MCF 10A (cell line): Measurements from ENCODE around the gene NKAIN4. TPM values are rescaled to one million over a fixed set of nuclear protein-coding genes. Genes with fewer than 3 reads are reported as not detected.
A peak's percentile ranks its signal among the peaks of the same experiment; 100 is the strongest.

Source experiments
- BruUV-seq: library from RNA; stranded (reverse); fragments of 400-500 nt; replicated peaks from 2 replicates; lab custom pipeline; 2021; lab: Mats Ljungman, UMichigan
- CTCF ChIA-PET: fragments of 300-600 bp; sonication (Branson Sonifier 250); formaldehyde crosslinking; extraction: SDS; loops from one replicate; lab custom pipeline; 2021; ENCODE audit warnings: antibody characterized with exemption, inconsistent platforms; lab: Yijun Ruan, JAX
- POLR2A ChIA-PET: fragments of 300-600, 350-650 bp; sonication (Branson Sonifier 250); formaldehyde crosslinking; extraction: SDS; loops from one replicate; lab custom pipeline; 2020; ENCODE audit warnings: antibody characterized with exemption, inconsistent platforms; lab: Yijun Ruan, JAX
- DNase-seq: peaks from one replicate; pipeline ENCODE4 v3.0.0-alpha.2; 2018; ENCODE audit not compliant: unreplicated experiment
- H3K27ac Mint-ChIP-seq: one replicate; pipeline ENCODE4 v1.8.0; 2022; ENCODE audit warnings: mild to moderate bottlenecking, low read depth, mixed read lengths; ENCODE audit not compliant: unreplicated experiment
- H3K27me3 Mint-ChIP-seq: one replicate; pipeline ENCODE4 v1.8.0; 2022; ENCODE audit warnings: mixed read lengths; ENCODE audit not compliant: insufficient read depth, unreplicated experiment
- H3K36me3 Mint-ChIP-seq: one replicate; pipeline ENCODE4 v1.8.0; 2022; ENCODE audit warnings: mild to moderate bottlenecking, moderate library complexity, mixed read lengths; ENCODE audit not compliant: insufficient read depth, unreplicated experiment
- H3K4me1 Mint-ChIP-seq: one replicate; pipeline ENCODE4 v1.8.0; 2022; ENCODE audit warnings: mixed read lengths; ENCODE audit not compliant: insufficient read depth, unreplicated experiment
- H3K4me3 Mint-ChIP-seq: one replicate; pipeline ENCODE4 v1.8.0; 2022; ENCODE audit warnings: mild to moderate bottlenecking, moderate library complexity, mixed read lengths; ENCODE audit not compliant: unreplicated experiment
- H3K9me3 Mint-ChIP-seq: one replicate; pipeline ENCODE4 v1.8.0; 2022; ENCODE audit warnings: mixed read lengths; ENCODE audit not compliant: unreplicated experiment
- CTCF ChIP-seq: fragments of 200-600 bp; IDR thresholded peaks from one replicate; pipeline ENCODE4 v1.8.0; 2022; ENCODE audit warnings: antibody characterized with exemption, mild to moderate bottlenecking; ENCODE audit not compliant: unreplicated experiment
- intact Hi-C: fragments of 100-400 bp; cut with micrococcal nuclease; formaldehyde crosslinking; loops from 2 replicates; pipeline ENCODE4 v1.14.1; 2022
- total RNA-seq: library from RNA; stranded (reverse); gene quantifications from 2 replicates; pipeline ENCODE4 v1.2.3, GENCODE V29; 2022

Gene NKAIN4
- total RNA-seq, 1 experiment from 2014 or later: not detected

- ChIA-PET POLR2A (interaction anchor here (0.8 to 1.7 kb wide), 4 partner anchors 8 to 67 kb away, joined by 3 to 17 read pairs (median 4); partner anchors contain the start of genes ARFGAP1 and YTHDF1), CTCF (interaction anchor here (0.7 to 4.3 kb wide), 7 partner anchors 8 to 198 kb away, joined by 3 to 20 read pairs (median 4); partner anchors contain the start of gene YTHDF1)
- no peaks in the 10 kb centered on the region for H3K9me3 Mint-ChIP-seq
- peaks cover 89% of the 10 kb centered on the region for H3K36me3 Mint-ChIP-seq
- BruUV-seq: no TSS peak
- peak; percentile 84 for DNase-seq
- H3K27ac Mint-ChIP-seq: peak overlapping the region; percentile 80
- H3K27me3 Mint-ChIP-seq: no peaks in the 10 kb centered on the region
- TF ChIP-seq CTCF: no peak
- H3K4me3 Mint-ChIP-seq: peak overlapping the region; percentile 43
- H3K4me1 Mint-ChIP-seq: peaks cover 19% of the 10 kb centered on the region
- intact Hi-C loops: no loop called here
These were observed 47.4 kb downstream of the NKAIN4 start for GRCh38 chr20:63206878-63207277.

DNA sequence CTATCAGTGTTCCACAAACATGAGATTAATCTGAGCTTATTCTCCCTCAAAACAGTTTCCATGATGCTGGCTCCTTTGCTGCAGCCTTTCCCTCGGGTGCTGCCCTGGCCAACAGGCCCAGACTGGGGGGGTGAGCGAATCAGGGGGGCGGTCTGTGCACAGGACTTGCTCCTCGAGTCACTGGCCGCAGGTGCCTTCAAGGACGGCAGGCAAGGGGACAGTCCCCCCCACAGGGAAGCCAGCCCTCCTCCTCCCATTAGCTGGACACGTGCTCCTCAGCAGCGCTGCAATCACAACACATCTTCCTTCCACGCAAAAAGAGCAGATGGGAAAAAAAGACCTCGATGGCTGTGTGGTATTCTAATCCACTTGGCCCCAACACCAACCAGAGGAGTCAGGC lies 48.4 kb downstream of the NKAIN4 start:
- ChIA-PET POLR2A (interaction anchor here (0.8 to 1.7 kb wide), 2 partner anchors 9 to 11 kb away, joined by 3 to 17 read pairs; partner anchors contain the start of gene YTHDF1), CTCF (interaction anchor here (1.0 to 4.3 kb wide), 3 partner anchors 7 to 23 kb away, joined by 4 to 20 read pairs (median 4); no protein-coding TSS in a partner anchor)
- Mint-ChIP-seq H3K27me3 (no peaks in the 10 kb centered on the region), H3K36me3 (peaks cover 89% of the 10 kb centered on the region), H3K27ac (peak overlapping the region; percentile 49), H3K4me1 (peaks cover 14% of the 10 kb centered on the region), H3K9me3 (no peaks in the 10 kb centered on the region), H3K4me3 (no peak overlapping the region)
- TF ChIP-seq CTCF: no peak
- DNase-seq: no peak
- no TSS peak for BruUV-seq
- intact Hi-C loops: no loop called here

GRCh38 chr20:63204362-63204761 lies 49.9 kb downstream of the NKAIN4 start:
- POLR2A ChIA-PET: interaction anchor here (1.6 kb wide), 1 partner anchor 10 kb away, joined by 8 read pairs; no protein-coding TSS in a partner anchor
- H3K27ac Mint-ChIP-seq: no peak overlapping the region
- no TSS peak for BruUV-seq
- no peaks in the 10 kb centered on the region for H3K9me3 Mint-ChIP-seq
- intact Hi-C loops: no loop called here
- peaks cover 11% of the 10 kb centered on the region for H3K4me1 Mint-ChIP-seq
- peaks cover 87% of the 10 kb centered on the region for H3K36me3 Mint-ChIP-seq
- H3K4me3 Mint-ChIP-seq: no peak overlapping the region
- CTCF ChIA-PET: interaction anchor here (1.5 to 4.3 kb wide), 3 partner anchors 9 to 31 kb away, joined by 3 to 20 read pairs (median 3); partner anchors contain the start of gene BIRC7
- DNase-seq: no peak
- H3K27me3 Mint-ChIP-seq: no peaks in the 10 kb centered on the region
- TF ChIP-seq CTCF: no peak

- Mint-ChIP-seq H3K27ac (no peak overlapping the region), H3K27me3 (no peaks in the 10 kb centered on the region), H3K9me3 (no peaks in the 10 kb centered on the region), H3K4me3 (no peak overlapping the region), H3K4me1 (peaks cover 11% of the 10 kb centered on the region), H3K36me3 (peaks cover 88% of the 10 kb centered on the region)
- TF ChIP-seq CTCF: no peak
- ChIA-PET CTCF (interaction anchor here (0.7 to 4.3 kb wide), 6 partner anchors 10 to 32 kb away, joined by 3 to 20 read pairs (median 4); partner anchors contain the start of genes BIRC7 and YTHDF1), POLR2A (interaction anchor here (1.6 kb wide), 1 partner anchor 12 kb away, joined by 8 read pairs; no protein-coding TSS in a partner anchor)
- no peak for DNase-seq
- no TSS peak for BruUV-seq
- intact Hi-C loops: no loop called here
These were observed 51.3 kb downstream of the NKAIN4 start for GRCh38 chr20:63202811-63203526.
